ENCODE data around the gene FLYWCH2.

The FLYWCH2 gene

DNA sequence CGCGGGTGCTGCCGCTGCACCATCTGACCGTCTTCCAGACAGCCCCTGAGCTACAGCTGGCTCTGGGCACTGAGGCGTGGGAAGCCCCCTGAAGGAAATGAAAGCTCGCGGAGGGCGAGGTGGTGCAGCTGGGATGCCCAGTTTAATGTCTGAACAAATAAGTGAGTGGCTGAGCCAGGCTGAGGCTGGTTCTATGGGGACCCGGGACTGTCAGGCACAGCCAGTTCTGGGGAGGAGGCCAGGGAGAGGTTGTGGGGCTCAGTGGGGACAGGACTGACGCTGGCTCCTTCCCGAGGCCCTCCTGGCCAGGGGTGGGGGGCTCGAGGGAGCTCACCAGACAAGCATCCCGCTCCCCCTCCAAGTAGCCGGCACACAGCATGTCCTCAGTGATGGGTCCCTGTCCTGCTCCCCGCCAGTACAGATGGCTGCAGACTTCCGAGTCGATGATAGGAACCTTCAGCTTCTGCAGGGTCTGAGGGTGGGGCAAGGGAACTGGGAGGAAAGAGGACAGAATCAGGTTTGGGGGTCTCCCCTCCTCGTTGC is 29.4 kb upstream of the FLYWCH2 start:
- DNase-seq: no peak

DNA sequence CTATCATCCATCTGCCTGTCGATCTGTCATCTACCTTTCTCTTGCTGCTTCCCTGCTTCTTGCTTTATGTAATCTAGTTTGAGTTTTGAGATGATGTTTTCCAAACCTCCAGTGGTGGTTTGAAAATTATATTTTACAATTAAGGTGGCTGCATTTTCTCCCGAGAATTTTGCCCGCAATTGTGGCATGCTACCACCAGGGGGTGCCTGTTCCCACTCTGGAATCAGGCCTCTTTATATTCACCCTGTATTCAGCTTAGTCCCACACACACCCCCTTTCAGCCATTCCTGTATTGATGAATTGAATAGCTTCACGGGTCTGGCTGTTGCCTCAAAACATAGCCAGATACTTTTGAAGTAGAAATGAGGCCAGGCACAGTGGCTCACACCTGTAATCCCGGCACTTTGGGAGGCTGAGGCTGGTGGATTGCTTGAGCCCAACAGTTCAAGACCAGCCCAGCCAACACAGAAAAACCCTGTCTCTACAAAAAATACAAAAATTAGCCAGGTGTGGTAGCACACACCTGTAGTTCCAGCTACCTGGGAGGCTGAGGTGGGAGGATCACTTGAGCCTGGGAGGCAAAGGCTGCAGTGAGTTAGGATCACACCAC is 28.2 kb upstream of the FLYWCH2 start:
- DNase-seq: peak; percentile 28 to 45 (median 41)

DNA sequence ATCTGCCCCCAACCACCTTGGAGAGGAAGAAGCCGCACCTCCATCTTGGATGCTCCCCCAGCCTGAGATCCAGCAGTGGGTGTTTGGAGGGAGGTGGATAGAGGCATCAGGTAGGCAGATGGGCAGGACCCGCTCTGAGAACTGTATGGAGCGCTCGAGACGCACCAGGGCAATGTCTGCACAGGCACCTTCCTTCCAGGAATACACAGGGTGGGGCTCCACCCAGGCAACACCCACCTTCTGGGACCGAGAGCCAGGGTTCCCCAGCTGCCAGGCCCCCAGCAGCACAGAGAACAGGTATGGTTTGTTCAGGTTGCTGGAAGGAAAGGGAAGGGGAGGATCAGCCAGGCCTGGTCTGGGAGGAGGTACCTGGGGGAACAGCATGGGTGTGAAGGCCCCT is 27.5 kb upstream of the FLYWCH2 start:
- DNase-seq: no peak

DNA sequence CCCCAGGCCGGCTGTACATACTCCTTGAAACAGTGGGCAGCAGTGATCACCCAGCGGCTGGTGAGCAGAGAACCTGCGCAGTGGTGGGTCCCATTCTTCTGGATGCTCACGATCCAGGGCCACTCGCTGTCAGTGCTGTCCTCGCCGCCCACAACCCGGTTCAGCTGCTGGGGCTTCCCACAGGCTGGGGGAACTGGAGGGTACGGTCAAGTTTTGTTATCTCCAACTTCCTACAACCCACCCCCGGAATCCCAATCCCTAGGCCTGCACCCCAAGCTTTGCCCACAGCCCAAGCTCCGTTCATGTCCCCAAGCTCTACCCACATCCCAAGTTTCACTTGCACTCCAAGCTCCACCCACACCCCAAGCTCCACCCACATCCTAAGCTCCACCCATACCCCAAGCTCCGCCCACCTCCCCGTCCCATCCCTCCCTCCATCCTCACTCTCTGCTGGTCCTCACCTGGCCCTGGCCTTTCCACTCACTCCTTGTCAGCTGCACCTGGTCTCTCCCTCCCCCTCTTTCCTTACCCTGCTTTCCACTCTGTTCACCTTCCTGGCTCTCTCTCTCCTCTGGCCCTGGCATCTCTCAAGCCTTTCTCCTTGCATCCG is 26.8 kb upstream of the FLYWCH2 start:
- peak in 2 of 4 experiments; percentile 26 to 34 for DNase-seq

DNA sequence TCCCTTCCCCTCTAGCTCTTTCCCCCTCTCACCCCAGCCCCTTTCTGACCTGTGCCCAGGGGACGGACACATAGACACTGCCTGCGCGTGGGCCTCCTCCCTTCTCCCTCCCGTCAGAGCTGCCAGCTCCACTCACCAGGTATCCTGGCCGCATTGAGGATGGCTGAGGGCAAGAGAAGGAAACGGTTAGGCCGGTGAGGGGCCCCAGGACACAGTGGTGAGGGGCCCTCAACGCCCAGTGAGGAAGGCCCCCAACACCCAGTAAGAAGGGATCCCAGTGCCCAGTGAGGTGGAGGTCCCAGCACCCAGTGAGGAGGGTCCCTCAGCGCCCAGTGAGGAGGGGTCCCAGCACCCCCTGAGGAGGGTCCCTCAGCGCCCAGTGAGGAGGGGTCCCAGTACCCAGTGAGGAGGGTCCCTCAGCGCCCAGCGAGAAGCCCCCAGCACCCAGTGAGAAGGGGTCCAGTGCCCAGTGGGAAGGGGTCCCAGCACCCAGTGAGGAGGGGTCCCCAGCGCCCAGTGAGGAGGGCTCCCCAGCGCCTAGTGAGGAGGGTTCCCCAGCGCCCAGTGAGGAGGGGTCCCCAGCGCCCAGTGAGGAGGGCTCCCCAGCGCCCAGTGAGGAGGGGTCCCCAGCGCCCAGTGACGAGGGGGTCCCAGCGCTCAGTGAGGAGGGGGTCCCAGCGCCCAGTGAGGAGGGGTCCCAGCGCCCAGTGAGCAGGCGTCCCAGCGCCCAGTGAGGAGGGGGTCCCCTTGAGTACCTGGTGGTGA is 26.1 kb upstream of the FLYWCH2 start:
- DNase-seq: no peak

DNA sequence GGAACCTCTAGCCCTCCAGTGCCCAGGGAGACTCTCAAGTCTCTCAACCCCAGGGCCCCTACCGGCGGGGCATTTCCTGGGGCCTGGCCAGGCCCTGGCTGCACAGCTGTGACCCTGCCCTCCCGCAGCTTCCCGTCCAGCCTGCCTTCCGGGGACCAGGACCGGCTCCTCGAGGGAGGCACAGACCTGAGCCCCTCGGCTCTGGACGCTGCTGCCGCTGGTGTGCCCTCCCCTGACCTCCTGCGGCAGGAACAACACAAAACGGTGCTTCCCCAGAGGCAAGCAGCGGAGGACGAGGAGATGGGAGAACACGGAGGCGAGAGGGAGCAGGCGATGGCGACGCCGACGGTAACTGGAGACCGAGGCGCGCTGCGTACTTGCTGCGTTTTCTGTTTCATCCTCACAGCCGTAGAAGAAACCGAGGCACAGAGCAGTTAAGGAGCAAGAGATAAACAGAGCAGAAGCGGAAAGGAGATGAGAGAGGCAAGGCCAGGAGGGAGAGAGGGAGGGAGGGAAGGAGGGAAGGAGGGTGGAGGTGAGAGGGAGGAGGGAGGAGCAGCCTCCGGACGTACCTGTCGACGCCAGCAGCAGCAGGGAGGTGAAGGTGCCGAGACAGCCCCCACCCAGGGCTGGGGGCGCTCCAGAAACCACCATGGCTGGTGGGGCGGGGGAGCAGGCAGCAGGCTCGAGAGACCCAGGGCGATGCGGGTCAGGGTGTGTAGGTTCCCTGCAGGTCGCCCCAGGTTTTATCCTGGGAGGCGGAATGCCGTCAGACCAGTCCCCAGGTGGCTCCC is 25.4 kb upstream of the FLYWCH2 start, which contains the start of gene PRSS22:
Gene PRSS22 (minus strand): TSS at position 720 of the 794 bp plus-strand sequence. CDS start 66 bp downstream, at position 654.
- peak in 2 of 4 experiments; percentile 35 to 41 for DNase-seq

DNA sequence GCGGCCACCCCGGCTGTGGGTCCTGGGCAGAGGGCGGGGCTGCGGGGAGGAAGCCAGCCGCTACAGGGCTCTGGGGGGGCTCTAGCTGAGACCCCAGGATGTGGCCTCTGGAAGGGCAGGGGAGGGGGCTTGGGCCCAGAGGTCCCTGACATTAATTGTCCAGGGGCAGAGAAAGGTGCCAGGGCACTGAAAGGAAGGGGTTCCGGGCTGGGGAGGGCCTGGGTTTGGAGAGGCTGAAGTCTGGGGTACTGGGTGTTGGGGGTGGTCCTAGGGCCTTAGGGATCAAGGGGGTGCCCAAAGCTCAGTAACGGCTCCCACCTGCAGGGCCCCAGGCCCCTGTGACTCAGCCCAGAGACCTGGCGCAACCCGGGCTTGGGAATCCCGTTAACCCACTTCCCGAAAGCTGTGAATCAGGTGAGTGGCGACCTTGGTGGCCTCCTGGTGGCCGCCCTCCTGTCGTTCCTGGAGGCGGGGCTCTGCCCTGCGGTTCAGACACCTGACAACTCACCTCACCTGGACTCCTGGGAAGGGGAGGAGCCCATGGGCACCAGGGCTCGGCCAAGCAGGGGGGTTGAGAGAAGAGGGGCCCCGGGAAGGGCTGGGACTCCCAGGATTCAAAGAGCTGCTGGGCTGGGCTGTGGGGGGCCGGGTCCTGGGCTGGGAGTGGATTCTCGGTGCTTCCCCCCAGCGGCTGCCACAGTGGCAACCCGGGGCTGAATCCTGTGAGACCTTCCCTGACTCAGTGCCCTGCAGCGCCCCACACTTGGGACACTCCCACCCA is 24.6 kb upstream of the FLYWCH2 start:
- DNase-seq: no peak

DNA sequence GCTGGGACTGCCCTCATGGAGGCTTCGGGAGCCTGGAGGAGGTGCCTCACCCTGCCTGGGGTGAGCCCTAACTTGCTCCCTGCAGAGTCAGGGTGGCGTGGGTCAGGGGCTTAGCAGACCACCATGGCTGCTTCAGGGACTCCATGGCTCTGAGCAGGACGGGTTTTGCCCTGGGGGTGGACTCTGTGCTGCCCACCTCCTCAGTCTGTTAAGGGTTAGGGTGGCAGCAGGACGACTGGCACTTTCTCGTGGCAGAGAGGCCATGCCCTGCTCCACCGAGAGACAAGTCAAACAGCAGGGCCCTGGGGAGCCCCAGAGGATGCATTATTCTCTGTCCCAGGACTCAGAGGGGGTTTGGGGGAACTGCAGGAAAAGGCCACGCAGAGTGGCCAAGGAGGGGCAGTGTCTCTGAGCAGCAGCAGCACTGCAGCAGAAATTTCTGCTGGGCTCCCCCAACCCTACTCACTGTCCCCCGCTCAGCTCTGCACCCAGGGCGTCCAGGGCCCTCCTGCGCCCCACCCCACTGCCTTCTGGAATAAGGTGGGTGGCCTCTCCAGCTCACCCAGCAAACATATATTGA is 23.2 kb upstream of the FLYWCH2 start:
- no peak for DNase-seq

DNA sequence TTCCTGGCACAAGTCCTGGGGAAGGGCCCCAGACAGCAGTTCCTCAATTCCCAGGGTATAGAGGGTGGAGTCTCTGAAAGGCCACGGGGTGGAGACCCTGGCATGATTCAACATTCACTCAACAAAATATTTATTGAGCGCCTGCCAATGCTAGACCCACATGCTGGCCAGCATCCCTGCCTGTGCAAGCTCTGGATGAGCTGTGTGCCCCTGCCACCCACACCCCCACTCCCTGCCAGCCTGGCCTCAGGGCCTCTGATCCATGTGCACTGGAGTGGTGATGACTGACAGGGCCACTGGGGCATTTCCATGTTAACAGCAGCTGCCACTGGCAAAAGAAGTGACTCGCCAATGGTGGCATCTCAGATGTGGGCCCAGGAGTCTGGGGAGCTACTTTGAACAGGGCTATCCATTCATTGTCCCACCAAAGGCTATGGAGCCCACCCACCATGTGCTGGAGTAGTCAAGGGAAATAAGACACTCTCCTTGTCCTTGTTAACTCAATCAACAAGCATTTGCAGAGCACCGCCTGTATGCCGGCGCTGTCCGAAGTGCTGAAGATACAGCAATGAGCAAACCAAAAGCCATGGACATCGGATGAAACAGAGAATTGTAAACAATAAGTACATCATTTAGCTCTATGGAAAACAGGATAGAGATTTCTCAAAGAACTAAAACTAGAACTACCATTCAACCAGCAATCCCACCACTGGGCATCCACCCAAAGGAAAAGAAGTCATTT is 22.0 kb upstream of the FLYWCH2 start:
- peak in 3 of 4 experiments; percentile 48 to 66 (median 63) for DNase-seq

DNA sequence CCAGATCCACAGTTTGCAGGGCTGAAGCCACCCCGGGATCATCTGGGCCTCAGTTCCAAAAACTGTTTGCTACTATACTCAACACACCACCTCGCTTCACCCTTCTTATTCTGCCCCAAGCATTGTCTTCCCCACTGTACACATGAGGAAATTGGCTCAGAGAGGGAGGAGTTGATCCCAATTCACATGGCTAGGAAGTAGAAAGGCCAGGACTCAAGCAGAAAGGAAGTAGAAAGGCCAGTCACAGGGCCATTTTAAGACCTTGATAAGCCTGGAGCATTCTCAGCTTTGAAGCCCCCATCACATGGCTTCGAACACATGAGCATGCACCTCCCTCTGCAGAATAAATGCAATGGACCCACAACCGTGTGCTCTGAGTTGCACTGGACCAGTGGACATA is 17.4 kb upstream of the FLYWCH2 start:
- DNase-seq: peak in 3 of 4 experiments; percentile 32 to 56 (median 44)

DNA sequence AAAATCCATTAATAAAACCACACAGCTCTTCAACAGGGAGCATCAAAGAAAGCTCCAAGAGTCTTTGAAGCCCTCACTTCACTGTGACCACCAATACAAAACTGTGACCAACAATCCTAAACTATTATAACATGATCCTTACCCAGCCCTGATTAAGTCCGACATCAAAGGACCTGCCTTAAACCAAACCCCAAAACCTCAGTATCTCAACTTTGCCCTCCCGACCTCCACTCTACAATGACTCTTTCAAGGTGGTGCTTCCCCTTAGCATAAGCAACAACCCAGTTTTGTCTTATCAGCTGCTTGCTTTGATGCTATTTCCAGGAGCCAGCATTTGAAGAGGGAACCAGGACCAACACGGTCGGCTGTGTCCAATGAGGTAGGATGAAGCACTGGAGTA is 16.6 kb upstream of the FLYWCH2 start:
- no peak for DNase-seq

DNA sequence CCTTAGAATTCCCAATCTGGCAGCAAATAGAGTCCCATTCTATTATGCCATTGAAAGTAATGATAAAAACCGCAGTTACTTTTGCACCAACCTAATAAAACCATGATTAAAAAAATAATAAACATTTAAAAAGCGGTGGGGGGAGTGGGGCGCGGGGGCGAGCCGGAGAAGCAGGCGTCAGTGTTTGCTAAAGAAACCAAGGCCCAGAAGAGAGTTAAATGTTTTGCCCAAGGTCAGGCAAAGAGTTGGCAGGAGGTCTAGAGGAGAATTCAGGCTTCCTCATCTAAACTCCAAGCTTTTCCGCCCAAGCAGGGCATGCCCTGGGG is 15.4 kb upstream of the FLYWCH2 start:
- no peak for DNase-seq

DNA sequence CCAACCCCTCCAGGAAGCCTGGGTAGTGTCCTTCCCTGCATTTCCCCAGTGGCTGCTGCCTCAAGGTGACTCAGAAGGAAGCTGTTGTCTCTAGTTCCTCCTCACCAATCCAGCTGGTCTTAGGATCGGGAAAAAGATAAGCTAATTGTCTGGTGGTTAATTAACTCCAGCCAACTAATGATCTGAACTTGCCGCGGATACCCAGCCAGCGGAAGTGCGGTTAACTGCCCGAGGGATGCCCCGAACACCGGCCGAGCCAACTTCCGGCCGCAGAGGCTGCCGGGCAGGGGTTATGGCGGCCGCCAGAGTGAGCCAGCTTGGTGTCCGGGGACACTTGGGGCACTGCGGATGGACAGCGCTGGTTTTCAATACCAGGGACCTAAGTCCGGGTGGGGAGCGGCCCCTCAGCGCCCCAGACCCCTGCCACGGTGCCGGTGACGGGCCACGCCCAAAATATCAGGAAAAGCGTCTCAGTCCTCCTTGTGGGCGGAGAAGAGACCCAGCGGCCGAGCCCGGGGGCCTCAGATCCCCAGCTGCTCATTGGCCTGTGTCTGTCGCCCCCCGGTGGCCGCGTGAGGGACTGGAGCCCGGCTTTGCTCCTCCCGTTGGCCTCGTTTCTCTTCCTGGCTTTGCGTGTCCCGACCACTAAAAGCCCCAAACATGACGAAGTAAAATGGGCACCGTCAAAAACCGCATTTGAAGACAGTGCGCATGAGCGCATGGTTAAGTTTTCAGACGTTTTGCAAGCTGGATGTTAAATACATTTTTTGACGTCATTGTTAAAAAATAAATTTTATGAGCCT is 14.8 kb upstream of the FLYWCH2 start:
- peak; percentile 96 to 98 (median 98) for DNase-seq

DNA sequence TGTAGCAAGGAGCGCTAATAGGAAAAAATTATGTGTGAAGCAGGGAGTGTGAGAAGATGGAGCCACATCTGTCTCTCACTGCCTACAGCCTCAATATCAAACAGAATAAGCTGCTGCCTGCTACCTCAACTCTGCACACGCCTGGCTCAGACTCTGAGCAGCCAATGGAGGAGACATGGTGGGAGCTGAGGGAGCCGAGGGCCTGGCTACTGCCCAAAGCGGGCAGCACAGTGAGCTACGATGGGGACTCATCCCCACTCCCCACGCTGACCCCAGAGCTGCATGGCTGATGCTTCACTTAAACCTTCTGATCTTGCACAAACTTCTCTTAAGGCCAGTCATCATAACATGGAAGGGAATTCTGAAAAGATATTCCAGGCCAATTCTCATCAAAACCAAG is 11.1 kb upstream of the FLYWCH2 start:
- no peak for DNase-seq

DNA sequence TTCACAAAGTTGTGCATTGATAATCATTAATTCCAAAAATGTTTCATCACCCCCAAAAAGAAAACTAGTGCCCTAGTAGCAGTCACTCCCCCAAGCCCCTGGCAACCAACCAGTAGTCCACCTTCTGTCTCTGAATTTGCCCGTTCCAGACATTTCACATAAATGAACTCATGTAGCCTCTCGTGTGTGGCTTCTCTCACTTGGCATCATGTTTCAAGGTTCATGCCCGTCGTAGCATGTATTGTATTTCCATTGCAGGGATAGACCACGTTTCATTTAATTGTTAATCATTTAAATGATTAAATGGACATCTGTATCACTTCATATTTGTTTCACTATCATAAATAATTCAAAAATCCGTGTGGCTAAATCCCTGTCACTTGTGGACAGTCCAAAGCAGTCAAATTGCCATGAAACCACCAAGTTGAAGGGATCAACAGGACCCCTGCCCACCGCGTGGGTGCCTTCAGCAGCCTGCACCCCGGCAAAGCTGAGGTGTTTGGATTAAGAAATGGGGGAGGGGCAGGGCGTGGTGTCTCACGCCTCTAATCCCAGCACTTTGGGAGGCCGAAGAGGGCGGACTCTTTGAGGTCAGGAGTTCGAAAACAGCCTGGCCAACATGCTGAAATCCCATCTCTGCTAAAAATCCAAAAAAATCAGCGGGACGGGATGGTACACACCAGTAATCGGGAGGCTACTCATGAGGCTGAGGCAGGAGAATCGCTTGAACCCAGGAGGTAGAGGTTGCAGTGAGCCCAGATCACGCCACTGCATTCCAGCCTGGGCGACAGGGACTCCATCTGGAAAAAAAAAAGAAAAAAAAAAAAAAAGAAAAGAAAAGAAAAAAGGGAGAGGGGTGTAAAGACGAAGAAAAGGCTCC is 8.7 kb upstream of the FLYWCH2 start:
- no peak for DNase-seq

DNA sequence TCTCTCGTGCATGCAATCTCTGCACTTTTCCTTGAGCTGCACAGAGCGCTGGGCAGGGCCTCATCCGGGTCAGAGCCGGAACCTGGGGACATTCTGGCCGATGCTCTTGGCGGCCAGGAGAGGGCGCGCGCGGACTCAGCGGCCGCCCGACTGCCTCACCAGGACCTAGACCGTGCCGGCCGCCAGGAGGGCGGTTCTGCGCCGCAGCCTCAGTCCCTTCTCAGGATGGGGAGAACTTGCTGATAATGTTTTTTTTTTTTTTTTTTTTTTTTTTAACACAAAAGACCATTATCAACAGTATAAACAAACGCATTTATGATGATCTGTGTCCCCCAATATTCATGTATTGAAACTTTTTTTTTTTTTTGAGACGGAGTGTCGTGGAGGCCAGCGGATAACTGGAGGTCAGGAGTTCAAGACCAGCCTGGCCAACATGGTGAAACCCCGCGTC is 8.1 kb upstream of the FLYWCH2 start:
- peak; percentile 88 to 94 (median 92) for DNase-seq

DNA sequence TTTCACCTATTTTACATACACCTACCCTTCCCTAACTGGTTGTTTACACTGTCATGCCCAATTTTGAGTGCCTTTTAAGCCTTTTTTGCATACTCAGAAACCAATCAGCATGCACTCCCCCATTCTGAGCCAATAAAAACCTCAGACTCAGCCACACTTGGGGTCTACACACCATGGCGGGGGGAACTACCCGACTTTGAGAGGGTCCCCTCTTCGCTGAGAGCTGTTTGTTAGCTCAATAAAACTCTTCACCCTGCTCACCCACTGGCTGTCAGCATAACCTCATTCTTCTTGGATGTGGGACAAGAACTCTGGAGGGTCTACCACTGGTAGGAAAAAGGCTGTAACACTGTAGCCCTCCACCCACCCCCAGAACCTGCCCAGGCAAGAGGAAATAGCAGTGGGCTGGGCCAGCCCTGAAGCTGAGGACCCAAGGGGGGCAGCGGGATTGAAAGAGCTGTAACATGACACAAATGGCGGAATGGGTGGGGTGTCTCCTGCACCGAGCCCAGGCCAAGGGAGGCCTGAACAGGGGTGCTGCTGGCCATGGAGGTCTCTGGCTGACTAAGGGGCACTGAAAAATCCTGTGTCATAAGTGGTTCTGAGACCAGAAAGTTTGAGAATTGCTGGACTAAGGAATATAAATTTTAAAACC is 3.0 kb upstream of the FLYWCH2 start:
- no peak for DNase-seq
